Measurements from ENCODE around the gene SH3GL3. TPM values are rescaled to one million over a fixed set of nuclear protein-coding genes. Genes with fewer than 3 reads are reported as not detected.

SH3GL3 gene
- polyA plus RNA-seq, 4 donors, result 0.16 to 0.84 TPM; not detected in 2

- H3K27me3 ChIP-seq (ENCODE audit: control insufficient read depth in 3 of 3, insufficient read depth in 3 of 3, low read length in 3 of 3), result no peaks in the 10 kb centered on the region
- H3K36me3 ChIP-seq (ENCODE audit: control insufficient read depth in 3 of 3, insufficient read depth in 2 of 3, low read depth in 1 of 3, low read length in 3 of 3), result no peaks in the 10 kb centered on the region
- no peaks in the 10 kb centered on the region for H3K9me3 ChIP-seq (ENCODE audit: control insufficient read depth in 2 of 2, insufficient read depth in 1 of 2, low read depth in 1 of 2, low read length in 1 of 2)
- no peak for DNase-seq
- FAIRE-seq, result no peak
- no peak overlapping the region for H3K4me3 ChIP-seq (ENCODE audit: low read depth in 1 of 3, low read length in 3 of 3)
- H3K4me1 ChIP-seq (ENCODE audit: control insufficient read depth in 3 of 3, insufficient read depth in 2 of 3, low read depth in 1 of 3, low read length in 2 of 3), result no peaks in the 10 kb centered on the region
- 65 to 75% (median 73%) methylated on average over 5 of the region's 5 CpGs for WGBS, 3 donors
- no peak overlapping the region for H3K27ac ChIP-seq (ENCODE audit: low read depth in 1 of 3, low read length in 2 of 3)
These were observed 141.3 kb downstream of the SH3GL3 start for GRCh38 chr15:83588441-83588840.

GRCh38 chr15:83592370-83593040, 145.4 kb downstream of the SH3GL3 start:
- DNase-seq, result no peak
- Histone ChIP-seq H3K36me3 (ENCODE audit: control insufficient read depth in 3 of 3, insufficient read depth in 2 of 3, low read depth in 1 of 3, low read length in 3 of 3) (no peaks in the 10 kb centered on the region), H3K4me1 (ENCODE audit: control insufficient read depth in 3 of 3, insufficient read depth in 2 of 3, low read depth in 1 of 3, low read length in 2 of 3) (no peaks in the 10 kb centered on the region), H3K27me3 (ENCODE audit: control insufficient read depth in 3 of 3, insufficient read depth in 3 of 3, low read length in 3 of 3) (no peaks in the 10 kb centered on the region), H3K4me3 (ENCODE audit: low read depth in 1 of 3, low read length in 3 of 3) (no peak overlapping the region), H3K27ac (ENCODE audit: low read depth in 1 of 3, low read length in 2 of 3) (no peak overlapping the region), H3K9me3 (ENCODE audit: control insufficient read depth in 2 of 2, insufficient read depth in 1 of 2, low read depth in 1 of 2, low read length in 1 of 2) (no peaks in the 10 kb centered on the region)
- FAIRE-seq, result no peak
- WGBS, 3 donors, result 65 to 75% (median 68%) methylated on average over 6 of the region's 6 CpGs

- Histone ChIP-seq H3K9me3 (ENCODE audit: control insufficient read depth in 2 of 2, insufficient read depth in 1 of 2, low read depth in 1 of 2, low read length in 1 of 2) (no peaks in the 10 kb centered on the region), H3K36me3 (ENCODE audit: control insufficient read depth in 3 of 3, insufficient read depth in 2 of 3, low read depth in 1 of 3, low read length in 3 of 3) (no peaks in the 10 kb centered on the region), H3K27ac (ENCODE audit: low read depth in 1 of 3, low read length in 2 of 3) (no peak overlapping the region), H3K27me3 (ENCODE audit: control insufficient read depth in 3 of 3, insufficient read depth in 3 of 3, low read length in 3 of 3) (no peaks in the 10 kb centered on the region), H3K4me3 (ENCODE audit: low read depth in 1 of 3, low read length in 3 of 3) (no peak overlapping the region), H3K4me1 (ENCODE audit: control insufficient read depth in 3 of 3, insufficient read depth in 2 of 3, low read depth in 1 of 3, low read length in 2 of 3) (no peaks in the 10 kb centered on the region)
- DNase-seq, result no peak
- WGBS, 3 donors, result 38 to 64% (median 57%) methylated on average over 1 of the region's 1 CpG
- no peak for FAIRE-seq
These were observed 148.1 kb downstream of the SH3GL3 start for GRCh38 chr15:83595191-83595590.

GRCh38 chr15:83598031-83598430, 150.9 kb downstream of the SH3GL3 start:
- Histone ChIP-seq H3K27me3 (ENCODE audit: control insufficient read depth in 3 of 3, insufficient read depth in 3 of 3, low read length in 3 of 3) (no peaks in the 10 kb centered on the region), H3K9me3 (ENCODE audit: control insufficient read depth in 2 of 2, insufficient read depth in 1 of 2, low read depth in 1 of 2, low read length in 1 of 2) (no peaks in the 10 kb centered on the region), H3K27ac (ENCODE audit: low read depth in 1 of 3, low read length in 2 of 3) (no peak overlapping the region), H3K4me1 (ENCODE audit: control insufficient read depth in 3 of 3, insufficient read depth in 2 of 3, low read depth in 1 of 3, low read length in 2 of 3) (no peaks in the 10 kb centered on the region), H3K4me3 (ENCODE audit: low read depth in 1 of 3, low read length in 3 of 3) (no peak overlapping the region), H3K36me3 (ENCODE audit: control insufficient read depth in 3 of 3, insufficient read depth in 2 of 3, low read depth in 1 of 3, low read length in 3 of 3) (no peaks in the 10 kb centered on the region)
- DNase-seq (no peak), FAIRE-seq (no peak)
- WGBS, 3 donors, result 65 to 80% (median 74%) methylated on average over 2 of the region's 2 CpGs

GRCh38 chr15:83602021-83602420, 154.9 kb downstream of the SH3GL3 start:
- DNase-seq, result no peak
- FAIRE-seq, result no peak
- Histone ChIP-seq H3K4me1 (ENCODE audit: control insufficient read depth in 3 of 3, insufficient read depth in 2 of 3, low read depth in 1 of 3, low read length in 2 of 3) (no peaks in the 10 kb centered on the region), H3K27ac (ENCODE audit: low read depth in 1 of 3, low read length in 2 of 3) (no peak overlapping the region), H3K36me3 (ENCODE audit: control insufficient read depth in 3 of 3, insufficient read depth in 2 of 3, low read depth in 1 of 3, low read length in 3 of 3) (no peaks in the 10 kb centered on the region), H3K27me3 (ENCODE audit: control insufficient read depth in 3 of 3, insufficient read depth in 3 of 3, low read length in 3 of 3) (no peaks in the 10 kb centered on the region), H3K4me3 (ENCODE audit: low read depth in 1 of 3, low read length in 3 of 3) (no peak overlapping the region), H3K9me3 (ENCODE audit: control insufficient read depth in 2 of 2, insufficient read depth in 1 of 2, low read depth in 1 of 2, low read length in 1 of 2) (no peaks in the 10 kb centered on the region)
- 84 to 88% (median 87%) methylated on average over 2 of the region's 2 CpGs for WGBS, 3 donors

- Histone ChIP-seq H3K27ac (ENCODE audit: low read depth in 1 of 3, low read length in 2 of 3) (no peak overlapping the region), H3K9me3 (ENCODE audit: control insufficient read depth in 2 of 2, insufficient read depth in 1 of 2, low read depth in 1 of 2, low read length in 1 of 2) (no peaks in the 10 kb centered on the region), H3K4me1 (ENCODE audit: control insufficient read depth in 3 of 3, insufficient read depth in 2 of 3, low read depth in 1 of 3, low read length in 2 of 3) (no peaks in the 10 kb centered on the region), H3K27me3 (ENCODE audit: control insufficient read depth in 3 of 3, insufficient read depth in 3 of 3, low read length in 3 of 3) (no peaks in the 10 kb centered on the region), H3K4me3 (ENCODE audit: low read depth in 1 of 3, low read length in 3 of 3) (no peak overlapping the region), H3K36me3 (ENCODE audit: control insufficient read depth in 3 of 3, insufficient read depth in 2 of 3, low read depth in 1 of 3, low read length in 3 of 3) (no peaks in the 10 kb centered on the region)
- 77 to 85% (median 81%) methylated on average over 1 of the region's 1 CpG for WGBS, 3 donors
- FAIRE-seq (no peak), DNase-seq (no peak)
These were observed 157.4 kb downstream of the SH3GL3 start for GRCh38 chr15:83604549-83604948.

- Histone ChIP-seq H3K9me3 (ENCODE audit: control insufficient read depth in 2 of 2, insufficient read depth in 1 of 2, low read depth in 1 of 2, low read length in 1 of 2) (no peaks in the 10 kb centered on the region), H3K36me3 (ENCODE audit: control insufficient read depth in 3 of 3, insufficient read depth in 2 of 3, low read depth in 1 of 3, low read length in 3 of 3) (no peaks in the 10 kb centered on the region), H3K4me1 (ENCODE audit: control insufficient read depth in 3 of 3, insufficient read depth in 2 of 3, low read depth in 1 of 3, low read length in 2 of 3) (no peaks in the 10 kb centered on the region), H3K27ac (ENCODE audit: low read depth in 1 of 3, low read length in 2 of 3) (no peak overlapping the region), H3K27me3 (ENCODE audit: control insufficient read depth in 3 of 3, insufficient read depth in 3 of 3, low read length in 3 of 3) (no peaks in the 10 kb centered on the region), H3K4me3 (ENCODE audit: low read depth in 1 of 3, low read length in 3 of 3) (no peak overlapping the region)
- FAIRE-seq (no peak), DNase-seq (no peak)
- WGBS, 3 donors, result 50 to 65% (median 57%) methylated on average over 7 of the region's 7 CpGs
These were observed 158.2 kb downstream of the SH3GL3 start for GRCh38 chr15:83605111-83605945.

GRCh38 chr15:83610132-83610531, 163.0 kb downstream of the SH3GL3 start:
- H3K9me3 ChIP-seq (ENCODE audit: control insufficient read depth in 2 of 2, insufficient read depth in 1 of 2, low read depth in 1 of 2, low read length in 1 of 2), result no peaks in the 10 kb centered on the region
- H3K4me3 ChIP-seq (ENCODE audit: low read depth in 1 of 3, low read length in 3 of 3), result no peak overlapping the region
- DNase-seq (no peak), FAIRE-seq (no peak)
- H3K4me1 ChIP-seq (ENCODE audit: control insufficient read depth in 3 of 3, insufficient read depth in 2 of 3, low read depth in 1 of 3, low read length in 2 of 3), result no peaks in the 10 kb centered on the region
- H3K27me3 ChIP-seq (ENCODE audit: control insufficient read depth in 3 of 3, insufficient read depth in 3 of 3, low read length in 3 of 3), result no peaks in the 10 kb centered on the region
- 48 to 75% (median 67%) methylated on average over 3 of the region's 3 CpGs for WGBS, 3 donors
- H3K36me3 ChIP-seq (ENCODE audit: control insufficient read depth in 3 of 3, insufficient read depth in 2 of 3, low read depth in 1 of 3, low read length in 3 of 3), result no peaks in the 10 kb centered on the region
- H3K27ac ChIP-seq (ENCODE audit: low read depth in 1 of 3, low read length in 2 of 3), result no peak overlapping the region
